ENCODE data around the gene CCDC27. TPM values are rescaled to one million over a fixed set of nuclear protein-coding genes. Genes with fewer than 3 reads are reported as not detected.

CCDC27 gene
- total and polyA plus RNA-seq, 4 experiments from 2014 or later, result not detected

DNA sequence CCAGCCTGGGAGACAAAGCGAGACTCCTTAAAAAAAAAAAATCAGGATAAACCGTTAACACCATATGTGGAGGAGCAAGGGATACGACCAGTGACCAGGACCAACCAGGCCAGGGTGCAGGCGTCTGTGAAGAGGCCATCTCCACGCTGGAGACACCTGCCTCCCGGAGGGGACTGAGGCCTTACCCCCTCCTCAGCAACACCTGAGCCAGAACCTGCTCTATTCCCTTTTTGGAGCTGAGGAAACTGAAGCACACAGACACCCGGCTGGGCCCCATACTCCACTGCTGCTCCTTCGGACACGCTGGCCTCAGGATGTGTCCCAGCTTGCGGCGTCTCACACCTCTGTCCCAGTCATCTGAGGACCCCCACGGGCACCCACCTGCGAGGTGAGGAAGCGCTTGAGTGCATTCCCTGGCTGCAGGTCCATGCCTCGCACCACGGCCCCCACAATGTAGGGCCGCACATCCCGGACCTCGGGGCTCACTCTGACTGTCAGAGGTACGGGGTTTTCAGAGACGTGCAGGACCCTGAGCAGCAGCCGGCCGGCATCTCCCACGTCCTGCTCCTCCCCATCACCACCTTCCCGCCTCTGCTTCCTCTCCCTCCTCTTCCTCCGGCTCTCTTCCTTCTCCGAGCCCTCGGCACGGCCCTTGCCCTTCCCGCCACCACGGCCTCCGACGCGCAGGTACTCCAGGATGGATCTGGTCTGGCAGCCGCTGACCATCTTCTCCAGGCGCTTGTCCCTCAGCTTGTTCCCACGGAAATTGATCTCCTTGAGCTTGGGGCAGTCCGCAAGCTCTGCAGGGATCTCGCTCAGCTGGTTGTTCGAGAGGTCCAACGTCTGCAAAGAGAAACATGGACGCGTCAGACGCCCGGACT is 34.5 kb downstream of the CCDC27 start:
- Mint-ChIP-seq H3K27me3 (no peaks in the 10 kb centered on the region), H3K36me3 (peaks cover 17 to 50% of the 10 kb centered on the region in 2 donors), H3K27ac (peak overlapping the region in 5 of 7 donors; percentile 13 to 88 (median 83)), H3K4me1 (peaks cover 9 to 34% (median 16%) of the 10 kb centered on the region in 4 donors), H3K4me3 (no peak overlapping the region), H3K9me3 (peaks cover 0 to 2% (median 0%) of the 10 kb centered on the region in 8 donors)
- peaks cover 48% of the 10 kb centered on the region for H3K36me3 ChIP-seq (ENCODE audit: insufficient read depth, low read length)
- ChIA-PET POLR2A (ENCODE audit: partially characterized antibody) (interaction anchor here (0.7 to 1.2 kb wide), 3 partner anchors 10 to 1263 kb away, joined by 3 to 5 read pairs (median 3); partner anchors contain the start of gene LRRC47), CTCF (ENCODE audit: partially characterized antibody) (interaction anchor here (0.9 to 2.0 kb wide), 4 partner anchors 9 to 13 kb away, joined by 3 to 4 read pairs (median 4); partner anchors contain the start of gene LRRC47)
- intact Hi-C loops (cut with micrococcal nuclease), result no loop called here
- no peak overlapping the region for H3K27ac ChIP-seq (ENCODE audit: low read depth, low read length)
- H3K9me3 ChIP-seq (ENCODE audit: control insufficient read depth in 1 of 2, low read length in 2 of 2), result no peaks in the 10 kb centered on the region
- peaks cover 22% of the 10 kb centered on the region for H3K4me1 ChIP-seq (ENCODE audit: insufficient read depth, low read length)
- H3K4me3 ChIP-seq (ENCODE audit: low read length in 2 of 2), result no peak overlapping the region
- H3K27me3 ChIP-seq (ENCODE audit: insufficient read depth, low read length), result no peaks in the 10 kb centered on the region
- DNase-seq, result no peak

- Histone ChIP-seq H3K4me1 (ENCODE audit: insufficient read depth, low read length) (peaks cover 22% of the 10 kb centered on the region), H3K27ac (ENCODE audit: low read depth, low read length) (no peak overlapping the region), H3K9me3 (ENCODE audit: control insufficient read depth in 1 of 2, low read length in 2 of 2) (no peaks in the 10 kb centered on the region), H3K36me3 (ENCODE audit: insufficient read depth, low read length) (peaks cover 43% of the 10 kb centered on the region), H3K4me3 (ENCODE audit: low read length in 2 of 2) (no peak overlapping the region), H3K27me3 (ENCODE audit: insufficient read depth, low read length) (no peaks in the 10 kb centered on the region)
- peak in 3 of 5 donors; percentile 37 to 85 (median 38) for DNase-seq
- Mint-ChIP-seq H3K4me1 (peaks cover 11 to 40% (median 17%) of the 10 kb centered on the region in 4 donors), H3K27ac (peak overlapping the region in 6 of 7 donors; percentile 29 to 88 (median 80)), H3K36me3 (peaks cover 17 to 50% of the 10 kb centered on the region in 2 donors), H3K9me3 (peaks cover 0 to 2% (median 0%) of the 10 kb centered on the region in 8 donors), H3K4me3 (peak overlapping the region in 4 of 8 donors; percentile 33 to 66 (median 48)), H3K27me3 (no peaks in the 10 kb centered on the region)
- ChIA-PET CTCF (ENCODE audit: partially characterized antibody) (interaction anchor here (0.9 to 2.0 kb wide), 2 partner anchors 9 to 13 kb away, joined by 3 to 4 read pairs; partner anchors contain the start of gene LRRC47), POLR2A (ENCODE audit: partially characterized antibody) (interaction anchor here (0.7 to 1.2 kb wide), 2 partner anchors 9 to 14 kb away, joined by 3 to 5 read pairs; partner anchors contain the start of gene LRRC47)
- intact Hi-C loops (cut with micrococcal nuclease), result no loop called here
Measured at GRCh38 chr1:3787349-3787715, 35.1 kb downstream of the CCDC27 start.

DNA sequence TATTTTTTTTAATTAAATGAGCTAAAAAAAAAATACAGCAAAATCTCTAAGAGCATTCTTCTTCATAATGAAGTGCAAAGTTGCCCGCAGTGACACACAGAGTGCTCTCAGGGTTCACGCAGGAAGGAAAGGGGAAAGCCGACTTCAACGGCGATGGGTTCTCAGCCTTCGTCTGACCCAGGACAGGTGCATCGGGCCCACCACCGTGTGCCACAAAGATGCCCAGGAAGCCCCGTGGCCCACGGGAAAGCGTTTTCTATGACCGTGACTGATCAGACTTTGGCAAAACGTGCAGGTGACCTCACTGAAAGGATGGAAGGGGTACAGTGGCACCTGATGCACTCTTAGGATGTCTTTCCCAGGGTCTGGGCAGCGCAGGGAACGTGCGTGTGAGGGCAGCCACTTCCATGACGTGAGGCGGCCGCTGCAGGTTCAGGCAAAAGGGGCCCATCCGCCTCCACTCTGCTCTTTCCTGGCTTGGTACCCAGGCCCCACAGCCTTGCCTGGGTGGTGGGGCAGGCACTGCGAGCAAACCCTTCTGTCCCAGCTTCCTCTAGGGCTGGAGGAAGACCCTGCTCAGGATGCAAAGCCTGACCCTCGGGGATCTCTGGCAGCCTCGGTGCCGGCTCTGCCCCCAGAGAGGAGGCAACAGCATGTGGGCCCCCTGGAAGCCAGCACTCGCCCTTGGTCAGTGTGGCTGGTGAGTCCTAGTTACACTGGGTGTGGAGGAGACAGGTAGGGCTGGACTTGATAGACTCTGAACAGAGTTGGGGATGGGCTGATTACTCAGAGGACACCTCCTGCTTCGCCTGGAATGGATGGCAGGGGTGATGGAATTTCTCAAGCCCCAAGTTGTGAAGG is 35.7 kb downstream of the CCDC27 start:
- Mint-ChIP-seq H3K9me3 (peaks cover 0 to 2% (median 0%) of the 10 kb centered on the region in 8 donors), H3K27me3 (no peaks in the 10 kb centered on the region), H3K4me1 (peaks cover 13 to 47% (median 19%) of the 10 kb centered on the region in 4 donors), H3K27ac (peak overlapping the region in 6 of 7 donors; percentile 57 to 88 (median 80)), H3K4me3 (peak overlapping the region in 4 of 8 donors; percentile 33 to 66 (median 48)), H3K36me3 (peaks cover 17 to 45% of the 10 kb centered on the region in 2 donors)
- intact Hi-C loops (cut with micrococcal nuclease), result no loop called here
- Histone ChIP-seq H3K36me3 (ENCODE audit: insufficient read depth, low read length) (peaks cover 37% of the 10 kb centered on the region), H3K4me3 (ENCODE audit: low read length in 2 of 2) (no peak overlapping the region), H3K27me3 (ENCODE audit: insufficient read depth, low read length) (no peaks in the 10 kb centered on the region), H3K27ac (ENCODE audit: low read depth, low read length) (no peak overlapping the region), H3K4me1 (ENCODE audit: insufficient read depth, low read length) (peaks cover 27% of the 10 kb centered on the region), H3K9me3 (ENCODE audit: control insufficient read depth in 1 of 2, low read length in 2 of 2) (no peaks in the 10 kb centered on the region)
- ChIA-PET CTCF (ENCODE audit: partially characterized antibody) (interaction anchor here (0.9 to 2.0 kb wide), 2 partner anchors 8 to 14 kb away, joined by 3 to 4 read pairs; partner anchors contain the start of gene LRRC47), POLR2A (ENCODE audit: partially characterized antibody) (interaction anchor here (0.7 to 1.2 kb wide), 2 partner anchors 8 to 14 kb away, joined by 3 to 5 read pairs; partner anchors contain the start of gene LRRC47)
- no peak for DNase-seq

DNA sequence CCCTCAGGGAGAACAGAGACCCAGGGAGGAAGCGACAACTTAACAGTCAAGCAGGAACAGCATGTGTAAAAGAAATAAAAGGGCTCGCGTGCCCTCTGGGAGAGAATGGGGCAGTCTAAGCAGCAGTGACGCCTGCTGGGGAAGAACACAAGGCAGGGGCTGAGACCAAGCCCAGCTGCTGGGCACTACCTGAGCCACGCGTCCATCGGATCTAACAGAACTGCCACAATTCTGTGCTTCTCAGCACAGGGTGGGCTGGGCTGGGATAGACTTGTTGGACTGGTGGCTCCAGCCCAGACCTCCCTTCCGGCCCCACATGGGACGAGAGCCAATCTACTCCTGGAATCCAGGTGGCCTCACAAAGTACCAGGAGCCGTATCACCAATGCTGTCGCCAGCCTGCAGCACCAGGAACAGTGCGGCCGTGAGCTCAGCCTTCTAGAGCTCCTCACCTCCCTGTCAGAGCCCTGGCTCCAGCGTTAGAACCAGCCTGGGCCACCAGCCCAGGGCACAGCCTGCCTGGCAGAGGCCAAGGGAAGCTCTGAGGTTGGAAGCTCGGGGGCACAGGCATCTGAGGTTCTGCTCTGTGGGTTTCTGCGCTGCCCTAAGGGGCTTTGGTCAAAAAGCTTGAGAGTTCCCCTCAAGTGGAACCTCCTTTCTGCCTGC is 36.6 kb downstream of the CCDC27 start:
- Mint-ChIP-seq H3K4me1 (peaks cover 14 to 56% (median 24%) of the 10 kb centered on the region in 4 donors), H3K36me3 (peaks cover 16 to 45% of the 10 kb centered on the region in 2 donors)
- intact Hi-C loops (cut with micrococcal nuclease), result no loop called here

GRCh38 chr1:3789421-3790300 is 37.4 kb downstream of the CCDC27 start:
- Mint-ChIP-seq H3K27me3 (no peaks in the 10 kb centered on the region), H3K4me1 (peaks cover 14 to 64% (median 28%) of the 10 kb centered on the region in 4 donors), H3K9me3 (peaks cover 0 to 2% (median 0%) of the 10 kb centered on the region in 8 donors), H3K27ac (no peak overlapping the region), H3K4me3 (no peak overlapping the region), H3K36me3 (peaks cover 10 to 38% of the 10 kb centered on the region in 2 donors)
- ChIA-PET POLR2A (ENCODE audit: partially characterized antibody) (no interaction called here), CTCF (ENCODE audit: partially characterized antibody) (no interaction called here)
- intact Hi-C loops (cut with micrococcal nuclease), result no loop called here
- no peaks in the 10 kb centered on the region for H3K27me3 ChIP-seq (ENCODE audit: insufficient read depth, low read length)
- peaks cover 26% of the 10 kb centered on the region for H3K36me3 ChIP-seq (ENCODE audit: insufficient read depth, low read length)
- no peak for DNase-seq
- no peak overlapping the region for H3K4me3 ChIP-seq (ENCODE audit: low read length in 2 of 2)
- no peak overlapping the region for H3K27ac ChIP-seq (ENCODE audit: low read depth, low read length)
- H3K9me3 ChIP-seq (ENCODE audit: control insufficient read depth in 1 of 2, low read length in 2 of 2), result no peaks in the 10 kb centered on the region
- peaks cover 44% of the 10 kb centered on the region for H3K4me1 ChIP-seq (ENCODE audit: insufficient read depth, low read length)

More for the DNA sequence above, 36.6 kb downstream of the CCDC27 start:
- no peaks in the 10 kb centered on the region for H3K9me3 ChIP-seq (ENCODE audit: control insufficient read depth in 1 of 2, low read length in 2 of 2)
- Mint-ChIP-seq H3K27me3 (no peaks in the 10 kb centered on the region), H3K4me3 (peak overlapping the region in 1 of 8 donors; percentile 48), H3K9me3 (peaks cover 0 to 2% (median 0%) of the 10 kb centered on the region in 8 donors), H3K27ac (peak overlapping the region in 3 of 7 donors; percentile 23 to 63 (median 52))
- H3K4me1 ChIP-seq (ENCODE audit: insufficient read depth, low read length), result peaks cover 36% of the 10 kb centered on the region
- DNase-seq, result no peak
- POLR2A ChIA-PET (ENCODE audit: partially characterized antibody), result no interaction called here
- H3K27me3 ChIP-seq (ENCODE audit: insufficient read depth, low read length), result no peaks in the 10 kb centered on the region
- no peak overlapping the region for H3K27ac ChIP-seq (ENCODE audit: low read depth, low read length)
- peaks cover 30% of the 10 kb centered on the region for H3K36me3 ChIP-seq (ENCODE audit: insufficient read depth, low read length)
- H3K4me3 ChIP-seq (ENCODE audit: low read length in 2 of 2), result no peak overlapping the region
- CTCF ChIA-PET (ENCODE audit: partially characterized antibody), result no interaction called here

- H3K4me1 Mint-ChIP-seq, result peaks cover 20 to 72% (median 35%) of the 10 kb centered on the region in 4 donors
- H3K9me3 ChIP-seq (ENCODE audit: control insufficient read depth in 1 of 2, low read length in 2 of 2), result no peaks in the 10 kb centered on the region
- peaks cover 18% of the 10 kb centered on the region for H3K36me3 ChIP-seq (ENCODE audit: insufficient read depth, low read length)
- no peak for DNase-seq
- peaks cover 3 to 33% of the 10 kb centered on the region in 2 donors for H3K36me3 Mint-ChIP-seq
- no peak overlapping the region for H3K27ac ChIP-seq (ENCODE audit: low read depth, low read length)
- ChIA-PET CTCF (ENCODE audit: partially characterized antibody) (no interaction called here), POLR2A (ENCODE audit: partially characterized antibody) (no interaction called here)
- no peaks in the 10 kb centered on the region for H3K27me3 Mint-ChIP-seq
- peaks cover 53% of the 10 kb centered on the region for H3K4me1 ChIP-seq (ENCODE audit: insufficient read depth, low read length)
- H3K4me3 ChIP-seq (ENCODE audit: low read length in 2 of 2), result no peak overlapping the region
- H3K27ac Mint-ChIP-seq, result no peak overlapping the region
- peaks cover 0 to 2% (median 0%) of the 10 kb centered on the region in 8 donors for H3K9me3 Mint-ChIP-seq
- intact Hi-C loops (cut with micrococcal nuclease), result no loop called here
- H3K27me3 ChIP-seq (ENCODE audit: insufficient read depth, low read length), result no peaks in the 10 kb centered on the region
- H3K4me3 Mint-ChIP-seq, result no peak overlapping the region
Measured at GRCh38 chr1:3790500-3790923, 38.3 kb downstream of the CCDC27 start.

All from CD4-positive, alpha-beta memory T cell (primary cell).